Ishikawa (cell line): ENCODE measurements around the gene ASTN2.

Experiments
- CEBPB ChIP-seq: IDR thresholded peaks from 2 replicates; pipeline ENCODE4 v1.6.1; 2012
- CREB1 ChIP-seq: IDR thresholded peaks from 2 replicates; pipeline ENCODE4 v1.6.1; 2012; ENCODE audit warnings: low read depth
- EGR1 ChIP-seq: IDR thresholded peaks from 2 replicates; pipeline ENCODE4 v1.6.1; 2012
- EP300 ChIP-seq: IDR thresholded peaks from 2 replicates; pipeline ENCODE4 v1.6.1; 2012; ENCODE audit warnings: borderline replicate concordance
- FOXM1 ChIP-seq: IDR thresholded peaks from 2 replicates; pipeline ENCODE4 v1.6.1; 2012; ENCODE audit warnings: low read depth, borderline replicate concordance
- NFIC ChIP-seq: IDR thresholded peaks from 2 replicates; pipeline ENCODE4 v1.6.1; 2012
- RAD21 ChIP-seq: IDR thresholded peaks from 2 replicates; pipeline ENCODE4 v1.6.1; 2012; ENCODE audit warnings: low read depth
- REST ChIP-seq: IDR thresholded peaks from 2 replicates; pipeline ENCODE4 v1.6.1; 2012; ENCODE audit warnings: low read depth, mild to moderate bottlenecking
- TAF1 ChIP-seq: IDR thresholded peaks from 2 replicates; pipeline ENCODE4 v1.6.1; 2012; ENCODE audit warnings: low read depth, mild to moderate bottlenecking
- TCF12 ChIP-seq: IDR thresholded peaks from 2 replicates; pipeline ENCODE4 v1.6.1; 2012; ENCODE audit warnings: low read depth
- TEAD4 ChIP-seq: IDR thresholded peaks from 2 replicates; pipeline ENCODE4 v1.6.1; 2012
- USF1 ChIP-seq: IDR thresholded peaks from 2 replicates; pipeline ENCODE4 v1.6.1; 2012
- YY1 ChIP-seq: IDR thresholded peaks from 2 replicates; pipeline ENCODE4 v1.6.1; 2012; ENCODE audit warnings: low read depth
- ZBTB7A ChIP-seq: IDR thresholded peaks from 2 replicates; pipeline ENCODE4 v1.6.1; 2012; ENCODE audit warnings: low read depth
- TF ChIP-seq, protein P1 (sequence below): IDR thresholded peaks from 2 replicates; pipeline ENCODE4 v1.6.1; 2012

ASTN2 gene

GRCh38 chr9:116460026-116460425, 954.8 kb downstream of the ASTN2 start:
- TF ChIP-seq CEBPB (peak; percentile 30; the same call in 1 of the 2 replicates), FOXM1 (no peak)

DNA sequence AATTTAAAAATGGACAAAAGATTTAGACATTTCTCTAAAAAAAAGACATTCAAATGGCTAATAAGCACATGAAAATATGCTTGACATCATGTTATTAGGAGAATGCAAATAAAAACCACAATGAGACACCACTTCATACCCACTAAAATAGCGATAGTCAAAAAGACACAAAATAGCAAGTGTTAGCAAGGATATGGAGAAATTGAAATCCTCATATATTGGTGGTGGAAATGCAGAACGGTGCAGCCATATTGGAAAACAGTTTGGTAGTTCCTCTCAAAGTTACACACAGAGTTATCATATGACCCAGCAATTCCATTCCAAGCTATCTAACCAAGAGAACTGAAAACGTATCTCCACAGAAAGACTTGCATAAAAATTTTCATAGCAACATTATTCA, 955.3 kb downstream of the ASTN2 start:
- no peak for TF ChIP-seq NFIC

DNA sequence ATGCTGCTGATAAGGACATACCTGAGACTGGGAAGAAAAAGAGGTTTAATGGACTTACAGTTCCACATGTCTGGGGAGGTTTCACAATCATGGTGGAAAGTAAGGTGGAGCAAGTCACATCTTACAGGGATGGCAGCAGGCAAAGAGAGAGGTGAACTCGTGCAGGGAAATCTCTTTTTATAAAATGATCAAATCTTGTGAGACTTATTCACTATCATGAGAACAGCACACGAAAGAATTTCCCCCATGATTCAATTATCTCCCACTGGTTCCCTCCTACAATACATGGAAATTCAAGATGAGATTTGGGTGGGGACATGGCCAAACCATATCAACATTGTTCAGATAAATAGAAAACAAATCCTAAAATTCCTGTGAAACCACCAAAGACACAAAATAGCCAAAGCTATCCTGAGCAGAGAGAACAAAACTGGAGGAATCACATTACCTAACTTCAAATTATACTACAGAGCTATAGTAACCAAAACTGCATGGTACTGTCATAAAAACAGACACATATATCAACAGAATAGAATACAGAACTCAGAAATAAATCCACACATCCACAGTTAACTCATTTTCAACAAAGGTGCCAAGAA, 958.3 kb downstream of the ASTN2 start:
- TF ChIP-seq FOXM1 (no peak), YY1 (no peak)

DNA sequence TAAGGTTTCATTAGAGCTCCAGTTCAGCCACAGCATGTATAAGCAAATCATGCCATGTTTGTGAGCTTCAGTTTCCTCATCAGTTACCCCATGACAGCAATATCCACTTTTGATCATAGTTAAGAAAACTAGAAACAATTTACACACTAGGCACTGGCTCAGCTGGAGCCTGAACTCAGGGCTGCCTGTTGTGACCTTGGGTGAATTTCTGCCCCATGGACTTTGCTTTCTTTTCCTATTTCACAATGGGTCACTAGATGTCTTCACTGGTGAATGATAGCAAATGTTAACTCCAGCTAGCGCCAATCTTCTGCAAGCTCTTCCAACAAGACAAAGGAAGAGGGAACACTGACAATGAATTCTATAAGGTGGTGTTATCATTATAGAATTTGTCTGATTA, 961.1 kb downstream of the ASTN2 start:
- TF ChIP-seq NFIC (no peak), YY1 (no peak), FOXM1 (no peak), USF1 (no peak), EGR1 (no peak), REST (no peak), CREB1 (no peak), TAF1 (no peak), TEAD4 (no peak), ZBTB7A (no peak), CEBPB (no peak), TCF12 (no peak), EP300 (no peak), RAD21 (no peak)
- TF ChIP-seq, protein P1, sequence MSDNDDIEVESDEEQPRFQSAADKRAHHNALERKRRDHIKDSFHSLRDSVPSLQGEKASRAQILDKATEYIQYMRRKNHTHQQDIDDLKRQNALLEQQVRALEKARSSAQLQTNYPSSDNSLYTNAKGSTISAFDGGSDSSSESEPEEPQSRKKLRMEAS: no peak

GRCh38 chr9:116452634-116453033, 962.2 kb downstream of the ASTN2 start:
- TF ChIP-seq USF1 (no peak), TCF12 (no peak)
- TF ChIP-seq, protein P1: no peak

- TF ChIP-seq CEBPB (no peak), NFIC (no peak), CREB1 (no peak), YY1 (no peak), TAF1 (no peak), TCF12 (no peak), TEAD4 (no peak), RAD21 (no peak), EGR1 (no peak), FOXM1 (no peak), EP300 (no peak), ZBTB7A (no peak), USF1 (no peak), REST (no peak)
- TF ChIP-seq, protein P1: no peak
These were observed 962.6 kb downstream of the ASTN2 start for GRCh38 chr9:116452227-116452626.
